Measurements from ENCODE around the gene GYPC. TPM values are rescaled to one million over a fixed set of nuclear protein-coding genes. Genes with fewer than 3 reads are reported as not detected.
"Not testable (repeated sequence)": the region's sequence is repeated elsewhere in the genome, so short reads cannot be mapped to it uniquely, and the experiment has no call there.

GYPC gene
- total RNA-seq, 1 experiment from 2014 or later, result 32.9 TPM

GRCh38 chr2:126647714-126648344 is 8.1 kb upstream of the GYPC start:
- in situ Hi-C loops (cut with HindIII; ENCODE audit: low sequenced_read_pairs); DNase-seq (ENCODE audit: low spot score): not testable (repeated sequence)

DNA sequence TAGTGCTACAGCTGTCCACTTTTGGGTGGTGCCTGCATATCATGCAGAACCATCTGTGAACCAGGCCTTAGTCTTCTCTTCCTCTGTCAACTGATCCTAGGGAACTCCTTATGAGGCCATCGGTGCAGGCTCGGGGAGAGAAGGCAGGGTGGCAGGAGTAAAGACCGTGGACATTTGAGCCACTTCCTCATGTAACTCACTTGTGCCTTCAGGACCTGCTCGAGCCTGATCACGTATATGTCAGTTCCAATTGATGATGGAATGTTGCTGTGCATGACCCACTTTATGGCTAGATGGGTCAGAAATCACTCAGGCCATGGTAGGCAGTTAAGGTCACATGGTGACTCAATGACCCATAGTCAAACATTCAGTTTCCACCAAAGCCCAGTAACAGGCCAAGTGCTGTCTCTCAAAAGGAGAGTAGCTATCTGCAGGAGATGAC is 7.6 kb upstream of the GYPC start:
- in situ Hi-C loops (cut with HindIII; ENCODE audit: low sequenced_read_pairs); DNase-seq (ENCODE audit: low spot score): not testable (repeated sequence)

GRCh38 chr2:126649101-126649500 is 6.9 kb upstream of the GYPC start:
- no peak for DNase-seq (ENCODE audit: low spot score)
- in situ Hi-C loops (cut with HindIII; ENCODE audit: low sequenced_read_pairs), result no loop called here

GRCh38 chr2:126650994-126651393 is 5.0 kb upstream of the GYPC start:
- in situ Hi-C loops (cut with HindIII; ENCODE audit: low sequenced_read_pairs), result no loop called here
- DNase-seq (ENCODE audit: low spot score), result no peak

GRCh38 chr2:126652323-126652891 is 3.6 kb upstream of the GYPC start:
- no peak for DNase-seq (ENCODE audit: low spot score)
- in situ Hi-C loops (cut with HindIII; ENCODE audit: low sequenced_read_pairs), result no loop called here

DNA sequence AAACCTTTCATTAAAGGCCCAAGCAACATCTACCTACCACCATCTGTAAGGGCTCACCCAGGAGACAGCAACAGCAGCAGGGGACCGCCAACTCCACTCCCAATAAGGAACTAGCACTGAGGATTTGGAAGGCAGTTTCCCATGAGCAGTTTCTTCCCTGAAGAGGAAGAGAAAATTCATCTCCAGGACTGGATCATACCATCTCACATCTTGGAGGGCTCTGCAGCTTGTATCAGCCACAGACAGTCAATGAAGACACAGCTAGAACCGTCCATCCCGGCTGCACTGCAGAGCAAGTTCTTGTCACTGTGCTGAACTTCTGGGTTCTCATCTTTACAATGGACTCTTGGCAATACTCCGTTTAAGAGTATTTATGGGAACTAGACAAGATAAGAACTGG is 2.8 kb upstream of the GYPC start:
- in situ Hi-C loops (cut with HindIII; ENCODE audit: low sequenced_read_pairs), result no loop called here

DNA sequence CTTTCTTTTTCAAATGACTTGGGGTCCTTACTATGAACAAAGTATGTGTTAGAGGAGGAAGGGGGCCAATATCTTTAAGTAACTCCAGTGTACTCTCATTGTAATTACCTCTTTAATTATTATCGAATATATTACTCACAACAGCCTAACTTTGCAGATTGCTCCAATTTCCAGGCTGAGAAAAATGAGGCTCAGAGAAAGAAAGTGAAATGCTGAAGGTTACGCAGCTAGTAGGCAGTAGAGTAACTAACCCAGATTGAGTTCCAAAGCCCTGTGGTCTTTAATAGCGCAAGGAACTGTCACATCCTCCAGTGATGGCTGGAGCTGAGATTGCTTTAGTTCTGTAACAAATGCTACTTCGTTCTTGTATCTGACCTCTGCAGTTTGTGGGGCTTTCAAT is 2.2 kb upstream of the GYPC start:
- DNase-seq (ENCODE audit: low spot score), result no peak
- in situ Hi-C loops (cut with HindIII; ENCODE audit: low sequenced_read_pairs), result no loop called here

More for the DNA sequence above, 2.8 kb upstream of the GYPC start:
- no peak for DNase-seq (ENCODE audit: low spot score)

DNA sequence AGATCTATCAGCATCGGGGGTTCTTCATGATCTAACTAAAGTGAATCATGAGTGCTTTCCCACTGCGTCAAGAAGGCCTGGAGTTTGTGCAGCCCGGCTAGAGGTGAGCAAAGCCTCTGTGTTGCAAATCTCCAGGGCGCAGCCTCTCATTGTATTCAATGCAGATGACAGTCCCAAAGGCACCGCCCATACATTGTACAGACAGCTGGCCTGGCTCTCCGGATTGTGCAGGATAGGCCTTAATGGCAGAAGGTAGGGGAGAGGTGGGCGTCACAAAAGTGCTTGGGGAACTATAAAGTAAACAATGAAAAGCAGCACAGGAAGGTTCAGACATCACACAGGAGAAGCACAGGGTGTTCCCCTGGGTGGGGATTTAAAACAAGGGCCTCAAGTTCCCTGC is 907 bp upstream of the GYPC start:
- no peak for DNase-seq (ENCODE audit: low spot score)
- in situ Hi-C loops (cut with HindIII; ENCODE audit: low sequenced_read_pairs), result no loop called here

DNA sequence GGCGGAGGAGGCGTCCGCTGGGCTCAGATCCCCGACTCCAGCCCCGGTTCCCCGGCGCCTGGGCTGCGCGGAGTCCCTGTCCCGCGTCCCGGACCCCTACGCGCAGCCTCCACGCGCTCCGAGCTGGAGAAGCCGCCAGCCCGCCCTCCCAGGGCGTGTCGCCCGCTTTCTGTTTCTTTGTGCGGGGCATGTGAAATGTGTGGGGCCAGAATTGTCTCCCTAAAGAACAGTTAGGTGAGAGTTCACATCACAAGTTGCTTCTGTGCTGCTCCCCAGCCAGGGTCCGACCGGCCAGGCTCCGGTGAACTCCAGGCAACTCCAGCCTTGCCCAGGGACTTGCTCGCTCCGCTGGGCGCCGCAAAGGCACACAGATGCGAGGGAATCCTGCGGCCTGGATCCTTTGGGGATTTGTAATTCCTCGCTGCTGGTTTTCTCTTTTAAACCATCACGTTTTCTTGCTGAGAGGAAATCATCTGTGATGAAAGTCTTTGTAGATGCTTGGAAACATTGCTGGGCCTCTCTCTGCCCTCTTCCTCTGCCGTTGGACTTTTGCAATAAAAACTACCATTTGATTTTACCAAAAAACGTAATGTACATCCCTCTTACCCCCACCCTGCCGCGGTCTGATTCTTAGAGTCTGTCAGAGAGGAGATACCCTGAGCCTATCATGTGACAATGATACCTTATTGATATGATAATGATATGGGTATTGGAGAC is 631 bp downstream of the GYPC start:
- DNase-seq (ENCODE audit: low spot score), result no peak
- in situ Hi-C loops (cut with HindIII; ENCODE audit: low sequenced_read_pairs), result no loop called here

- in situ Hi-C loops (cut with HindIII; ENCODE audit: low sequenced_read_pairs), result no loop called here
- no peak for DNase-seq (ENCODE audit: low spot score)
These were observed 1.2 kb downstream of the GYPC start for GRCh38 chr2:126657148-126657635.

DNA sequence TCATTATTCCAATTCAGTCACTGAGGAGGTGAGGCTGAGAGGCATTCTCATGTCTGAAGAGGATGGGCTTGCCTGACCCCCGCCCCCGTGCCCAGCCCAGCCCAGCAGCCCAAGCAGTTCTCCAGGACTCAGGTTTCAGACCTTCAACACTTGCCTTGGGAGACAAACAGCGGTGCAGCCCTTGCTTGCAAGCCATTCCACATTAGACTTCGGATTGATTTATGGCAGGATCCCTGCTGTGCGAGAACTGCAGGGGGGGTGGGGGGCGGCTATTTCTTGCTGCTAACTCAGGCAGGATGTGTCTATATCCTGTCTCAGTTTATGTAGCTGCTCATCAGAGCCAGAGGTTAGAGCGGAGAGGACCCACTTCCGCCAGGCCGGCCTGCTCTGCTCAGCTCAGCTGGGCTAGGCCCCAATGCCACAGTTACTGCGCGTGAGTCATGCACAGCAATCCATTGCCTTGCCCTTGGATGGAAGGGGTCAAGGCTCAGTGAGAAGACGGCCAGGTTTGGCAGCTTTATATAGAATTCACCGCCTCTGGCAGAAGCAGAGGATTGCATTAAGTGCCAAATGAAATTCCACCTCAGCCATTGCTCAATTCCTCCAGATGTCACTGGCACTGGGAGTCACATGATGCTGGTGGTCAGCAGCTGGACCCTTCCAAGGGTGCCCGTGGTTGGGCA is 1.8 kb downstream of the GYPC start:
- in situ Hi-C loops (cut with HindIII; ENCODE audit: low sequenced_read_pairs), result no loop called here
- no peak for DNase-seq (ENCODE audit: low spot score)

DNA sequence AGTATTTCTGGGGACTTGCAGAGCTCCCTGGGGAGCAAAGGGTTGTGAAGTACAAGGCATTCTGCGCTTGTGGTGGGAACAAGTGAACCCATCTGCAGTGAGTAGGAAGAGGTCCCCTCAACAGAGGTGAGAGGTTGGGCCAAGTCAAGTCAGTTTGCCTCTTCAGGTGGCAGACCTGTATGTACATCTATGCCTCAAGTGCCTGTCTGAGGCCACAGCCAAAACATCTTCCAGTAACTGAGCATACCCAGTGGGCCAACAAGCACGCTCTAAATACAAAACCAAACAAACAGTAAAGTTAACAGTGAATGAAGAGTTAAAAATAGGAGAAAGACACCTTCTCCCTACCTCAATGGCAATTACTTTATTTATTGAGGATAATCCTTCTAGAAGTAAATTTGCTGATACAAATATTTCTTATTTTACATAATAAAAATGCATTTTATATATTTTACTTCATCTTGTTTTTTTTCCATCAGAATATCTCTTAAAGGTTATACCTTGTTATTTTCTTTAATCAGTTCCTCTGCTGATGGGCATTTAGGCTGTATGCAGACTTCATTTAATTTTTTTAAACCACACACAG is 2.5 kb downstream of the GYPC start:
- in situ Hi-C loops (cut with HindIII; ENCODE audit: low sequenced_read_pairs), result no loop called here

DNA sequence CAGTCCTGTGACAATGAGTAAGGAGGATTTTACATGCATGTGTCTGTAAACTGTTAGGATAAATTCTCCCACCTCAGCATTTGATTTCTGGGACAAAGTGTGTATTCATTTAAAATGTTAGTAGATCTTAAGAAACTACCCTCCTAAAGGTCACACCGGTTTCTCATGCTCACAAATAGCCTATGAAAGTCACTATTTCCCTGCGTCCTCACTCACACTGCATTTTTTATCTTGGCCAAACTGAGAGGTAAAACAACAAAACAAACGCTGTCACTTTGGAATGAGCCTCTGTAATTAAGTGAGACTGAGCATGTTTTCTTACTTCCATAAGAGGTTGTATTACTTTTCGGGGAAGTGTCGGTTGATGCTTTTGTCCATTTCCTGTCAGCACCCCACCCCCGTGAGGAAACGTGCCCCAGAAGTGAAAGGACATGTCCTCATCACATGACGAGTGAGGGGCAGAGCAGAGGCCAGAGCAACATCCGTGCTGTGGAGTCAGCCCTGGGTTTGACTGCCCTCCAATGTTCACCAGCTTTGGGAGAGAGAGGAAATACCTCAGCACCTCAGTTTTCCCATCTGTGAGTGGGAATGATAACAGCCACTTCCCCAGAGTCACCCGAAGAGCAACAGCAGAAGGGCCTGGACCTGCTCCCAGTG is 3.1 kb downstream of the GYPC start:
- DNase-seq (ENCODE audit: low spot score), result no peak
- in situ Hi-C loops (cut with HindIII; ENCODE audit: low sequenced_read_pairs), result no loop called here

More for the DNA sequence above, 2.5 kb downstream of the GYPC start:
- no peak for DNase-seq (ENCODE audit: low spot score)

DNA sequence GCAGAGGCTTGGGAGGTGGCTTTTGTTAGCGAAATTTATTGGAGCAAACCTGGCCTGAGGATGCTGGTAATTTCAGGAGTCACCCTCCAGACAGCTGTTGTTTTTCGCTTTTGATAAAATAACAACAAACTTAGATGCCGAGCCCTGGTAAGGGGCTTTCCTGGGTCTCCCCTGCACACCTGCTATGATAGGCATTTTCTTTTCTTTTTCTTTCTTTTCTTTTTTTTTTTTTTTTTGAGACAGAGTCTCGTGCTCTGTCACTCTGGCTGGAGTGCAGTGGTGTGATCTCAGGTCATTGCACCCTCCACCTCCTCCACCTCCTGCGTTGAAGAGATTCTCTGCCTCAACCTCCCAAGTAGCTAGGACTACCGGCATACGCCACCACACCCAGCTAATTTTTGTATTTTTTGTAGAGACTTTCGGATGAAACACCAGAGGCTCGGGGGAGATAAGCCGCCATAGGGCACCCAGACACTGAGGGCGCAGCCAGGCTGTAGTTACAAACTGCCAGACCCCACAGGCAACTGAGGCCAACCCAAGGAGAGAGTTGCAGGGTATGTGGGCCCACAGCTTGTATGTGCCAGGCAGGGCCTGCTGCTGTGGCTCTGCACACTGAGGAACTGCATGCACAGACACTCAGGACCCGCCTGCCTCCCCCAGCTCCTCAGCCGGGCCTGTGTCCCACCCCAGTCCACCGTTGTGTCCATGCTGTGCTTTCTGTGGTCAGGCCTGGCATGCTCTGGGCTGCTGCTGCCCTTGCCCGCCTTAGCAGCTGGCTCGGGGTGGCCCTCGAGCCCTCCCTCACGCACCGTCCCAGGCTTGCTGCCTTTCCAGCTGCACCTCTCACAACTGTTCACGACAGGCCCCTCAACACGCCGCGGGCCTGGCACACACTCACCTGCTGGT is 3.9 kb downstream of the GYPC start:
- DNase-seq (ENCODE audit: low spot score), result no peak
- in situ Hi-C loops (cut with HindIII; ENCODE audit: low sequenced_read_pairs), result no loop called here

DNA sequence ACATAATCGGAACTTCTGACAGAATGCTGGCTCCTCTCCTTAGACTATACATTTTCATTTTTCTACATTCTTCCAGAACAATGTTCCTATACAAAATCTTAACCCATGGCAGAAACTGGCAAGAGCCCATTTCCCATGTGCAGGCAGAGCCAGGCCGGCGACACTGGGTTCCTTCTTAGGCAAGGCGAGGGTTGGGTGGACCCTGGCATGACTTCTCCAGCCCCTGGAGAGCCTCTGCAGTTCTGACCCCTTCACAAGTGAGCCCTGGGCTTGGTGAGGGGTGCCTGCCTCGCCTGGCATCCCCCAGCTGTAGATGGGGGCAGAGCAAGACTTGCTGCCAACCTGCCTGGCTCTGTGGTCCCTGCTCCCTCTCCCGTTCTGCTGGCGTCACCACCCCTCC is 5.0 kb downstream of the GYPC start:
- in situ Hi-C loops (cut with HindIII; ENCODE audit: low sequenced_read_pairs), result no loop called here
- no peak for DNase-seq (ENCODE audit: low spot score)

DNA sequence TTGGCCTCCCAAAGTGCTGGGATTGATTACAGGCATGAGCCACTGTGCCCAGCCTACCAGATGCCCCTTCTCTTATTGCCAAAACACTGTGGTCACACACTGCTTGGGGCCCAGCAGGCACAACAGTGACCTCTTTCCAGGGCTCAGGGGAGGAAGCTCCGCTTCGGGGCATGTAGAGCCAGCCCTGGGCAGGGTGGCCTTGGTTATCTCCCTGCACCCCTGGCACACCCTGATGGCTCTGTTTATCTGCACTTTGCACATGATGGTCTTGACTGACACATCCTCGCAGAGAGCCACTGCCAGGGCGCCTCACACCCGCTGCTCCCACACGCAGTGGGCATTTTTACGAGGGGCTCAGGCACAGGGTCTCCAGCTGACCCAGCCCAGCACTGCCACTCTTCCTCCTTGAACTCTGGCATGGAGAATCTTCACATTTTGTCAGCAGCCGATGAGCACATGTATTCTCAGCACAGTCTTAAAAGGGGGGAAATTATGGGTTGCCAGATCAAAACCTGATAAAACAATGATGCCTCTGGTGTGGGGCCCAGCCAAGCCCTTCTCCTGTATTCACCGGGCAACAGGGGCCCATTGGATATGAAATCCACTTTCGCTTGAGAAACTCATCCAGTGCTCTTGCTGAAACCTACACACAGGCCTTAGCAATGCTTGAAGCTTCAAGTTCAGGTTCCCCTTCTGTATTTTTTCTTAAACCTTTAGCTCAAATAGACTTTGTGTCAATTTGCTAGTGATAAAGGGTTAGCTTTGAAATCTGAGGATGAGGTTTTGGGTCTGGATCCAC is 5.9 kb downstream of the GYPC start:
- no peak for DNase-seq (ENCODE audit: low spot score)
- in situ Hi-C loops (cut with HindIII; ENCODE audit: low sequenced_read_pairs), result no loop called here

DNA sequence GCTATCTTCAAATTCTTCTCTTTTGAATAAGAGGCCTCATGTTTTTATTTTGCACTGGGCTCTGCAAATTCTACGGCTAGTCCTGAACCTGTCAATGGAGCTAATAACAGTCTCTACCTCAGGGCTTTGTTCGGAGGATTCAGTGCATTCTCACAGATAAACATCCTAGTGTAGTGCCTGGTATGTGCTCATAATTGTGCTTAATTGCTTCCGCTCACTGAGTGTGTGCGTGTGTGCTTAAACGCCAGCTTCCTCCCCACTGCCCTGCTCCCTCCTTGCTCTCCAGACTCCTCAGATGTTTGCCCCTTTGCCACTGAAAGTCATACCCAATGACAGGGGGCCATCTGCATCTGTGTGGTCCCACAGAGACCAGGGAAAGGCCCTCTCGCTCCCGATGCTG is 6.7 kb downstream of the GYPC start:
- in situ Hi-C loops (cut with HindIII; ENCODE audit: low sequenced_read_pairs), result no loop called here

More for the DNA sequence above, 6.7 kb downstream of the GYPC start:
- no peak for DNase-seq (ENCODE audit: low spot score)
